HG03196 (cell line): ENCODE measurements around the gene CA9.

Source experiments
- ATAC-seq: cut with Tn5 transposase; IDR thresholded peaks from one replicate; pipeline ENCODE4 v1.9.1; 2021; ENCODE audit not compliant: unreplicated experiment

Gene CA9

DNA sequence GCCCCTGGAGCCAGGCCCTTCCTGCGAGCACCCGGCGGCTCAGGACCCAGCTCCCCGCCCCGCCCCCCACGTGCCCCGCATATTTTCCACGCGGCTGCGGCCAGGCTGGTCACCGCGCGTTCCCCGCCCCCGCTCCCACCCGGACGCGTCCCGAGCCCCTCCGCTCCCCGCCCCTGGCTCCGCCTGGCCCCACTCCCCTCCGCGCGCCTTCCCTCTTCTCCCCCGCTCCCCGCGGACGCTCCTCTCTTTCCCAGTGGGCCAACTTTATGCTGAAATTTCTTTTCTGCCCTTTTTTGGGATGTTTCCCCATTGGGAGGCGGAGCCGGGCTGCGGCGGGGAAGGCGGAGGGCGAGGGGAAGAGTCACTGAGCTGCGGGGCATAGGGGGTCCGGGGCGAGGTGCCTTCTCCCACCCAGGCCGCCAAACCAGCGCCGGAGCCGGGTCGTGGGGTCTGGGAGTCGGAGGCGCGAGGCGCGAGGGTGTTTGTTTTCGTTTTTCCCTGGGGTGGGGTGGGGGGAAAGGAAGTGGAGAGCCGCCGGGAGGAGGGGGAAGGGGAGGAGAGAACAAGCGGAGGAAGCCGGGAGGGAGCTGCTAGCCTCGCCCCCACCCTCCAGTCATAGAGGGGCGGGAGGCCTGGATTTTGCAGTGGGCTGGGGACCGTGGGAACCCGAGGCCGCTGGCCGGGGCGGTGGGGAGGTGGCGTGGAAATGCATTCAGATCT is 17.0 kb downstream of the CA9 start:
- no peak for ATAC-seq

DNA sequence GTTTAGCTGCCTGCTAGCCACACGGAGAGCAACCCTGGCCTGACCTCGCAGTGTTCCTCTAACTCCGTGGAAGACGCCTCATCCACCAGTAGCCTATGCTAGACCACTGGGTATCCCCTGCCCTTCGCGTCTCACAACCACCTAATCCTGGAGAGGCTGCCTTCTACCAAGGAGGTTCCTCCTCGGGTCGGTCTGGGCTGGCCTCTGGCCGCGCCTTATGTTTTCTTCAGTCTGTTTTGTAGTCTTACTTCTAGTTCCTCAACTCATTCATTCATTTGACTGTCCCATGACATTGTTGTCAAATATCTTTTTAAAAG is 17.6 kb downstream of the CA9 start:
- no peak for ATAC-seq

DNA sequence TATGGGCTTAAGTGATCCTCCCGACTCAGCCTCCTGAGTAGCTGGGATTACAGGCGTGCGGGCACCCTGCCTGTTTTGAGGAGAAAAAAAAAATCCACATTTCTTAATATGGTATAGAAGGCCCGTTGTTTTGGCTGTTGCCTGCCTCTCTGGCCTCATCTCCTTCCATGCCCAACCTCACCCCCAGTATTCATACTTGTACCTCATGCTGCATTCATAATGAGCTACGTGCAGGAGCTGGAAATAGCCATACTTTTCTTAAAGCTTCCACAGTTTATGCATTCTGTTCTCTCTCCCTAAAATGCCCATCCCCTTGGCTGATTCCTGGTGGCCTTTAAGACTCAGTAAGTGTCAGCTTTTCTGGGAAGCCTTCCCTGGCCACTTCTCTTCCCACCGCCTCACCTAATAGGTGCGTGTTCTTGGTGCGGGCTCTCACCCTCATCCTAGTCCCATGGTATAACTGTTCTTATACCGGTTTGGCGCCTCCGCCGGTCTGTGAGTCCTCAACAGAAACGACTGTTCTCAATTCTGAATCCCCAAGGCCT is 18.1 kb downstream of the CA9 start:
- ATAC-seq = no peak

DNA sequence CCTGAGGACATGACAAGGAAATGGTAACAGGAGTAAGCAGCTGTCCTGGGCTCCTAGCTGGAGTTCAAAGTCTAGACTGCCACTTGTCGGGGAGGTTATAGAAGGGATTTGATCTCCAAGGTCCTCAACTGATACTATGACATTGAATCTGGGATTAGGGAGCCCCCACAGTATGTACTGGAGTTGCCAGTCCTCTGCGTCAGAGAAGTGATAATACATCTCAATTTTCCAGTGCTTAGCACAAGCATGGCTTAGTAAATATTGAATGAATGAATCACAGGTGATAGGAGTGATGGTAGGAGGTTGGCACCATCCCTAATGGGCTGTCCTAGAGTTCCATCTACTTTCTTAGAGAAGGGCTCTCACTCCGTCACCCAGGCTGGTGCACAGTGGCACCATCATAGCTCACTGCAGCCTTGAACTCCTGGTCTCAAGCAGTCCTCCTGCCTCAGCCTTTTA is 22.2 kb downstream of the CA9 start:
- ATAC-seq = no peak

DNA sequence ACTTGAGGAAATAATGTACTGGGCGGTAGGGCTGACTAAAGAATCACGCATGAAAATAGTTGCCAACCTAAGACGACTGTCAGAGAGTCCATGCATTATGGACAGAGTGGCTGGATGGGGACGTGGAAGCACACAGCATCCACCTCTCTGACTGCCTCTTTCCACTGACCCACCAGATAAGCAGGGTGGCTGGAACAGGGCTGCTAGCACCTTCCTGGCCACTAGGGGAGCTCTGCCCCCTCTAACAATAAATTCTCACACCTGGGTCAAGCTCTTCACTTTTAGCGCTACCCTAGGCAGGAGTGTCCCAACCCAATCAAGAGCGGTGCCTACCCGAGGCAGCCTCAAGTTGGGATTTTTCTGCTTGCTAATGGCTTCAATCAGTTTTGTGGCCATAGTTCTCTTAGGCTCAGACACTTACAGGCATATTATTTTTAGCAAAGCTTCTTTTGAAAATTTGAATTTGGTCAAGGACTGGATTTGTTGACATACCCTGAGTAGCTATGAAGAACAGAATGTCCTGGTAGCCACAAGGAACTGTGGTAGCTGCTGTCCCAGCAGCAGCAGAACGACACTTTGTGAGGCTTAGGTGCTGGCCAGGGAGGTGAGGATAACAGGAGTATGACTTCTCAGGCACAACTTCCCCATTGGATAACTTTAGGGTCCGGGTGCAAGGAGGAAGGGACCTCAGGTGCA is 22.9 kb downstream of the CA9 start:
- ATAC-seq = peak; percentile 64

- ATAC-seq = no peak
These were observed 23.8 kb downstream of the CA9 start for GRCh38 chr9:35697486-35697885.

DNA sequence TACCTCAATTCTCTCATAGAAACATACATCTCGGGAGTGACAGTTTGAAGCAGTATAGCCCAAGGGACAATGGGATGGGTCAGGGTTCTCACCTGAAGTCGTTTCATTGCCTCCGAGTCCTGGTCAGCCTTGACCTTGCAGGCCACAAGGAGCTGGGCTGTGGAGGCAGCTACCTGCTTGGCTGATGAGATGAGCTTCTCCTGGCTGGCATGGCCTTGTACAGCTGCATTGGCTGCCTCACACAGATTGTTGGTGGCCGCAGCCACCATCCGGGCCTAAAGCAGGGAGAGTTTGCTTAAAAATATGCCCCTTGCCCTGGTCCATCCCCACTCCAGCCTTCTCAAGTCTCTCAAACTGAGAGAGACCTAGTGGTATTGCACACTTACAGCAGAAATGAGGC is 24.5 kb downstream of the CA9 start:
- no peak for ATAC-seq

DNA sequence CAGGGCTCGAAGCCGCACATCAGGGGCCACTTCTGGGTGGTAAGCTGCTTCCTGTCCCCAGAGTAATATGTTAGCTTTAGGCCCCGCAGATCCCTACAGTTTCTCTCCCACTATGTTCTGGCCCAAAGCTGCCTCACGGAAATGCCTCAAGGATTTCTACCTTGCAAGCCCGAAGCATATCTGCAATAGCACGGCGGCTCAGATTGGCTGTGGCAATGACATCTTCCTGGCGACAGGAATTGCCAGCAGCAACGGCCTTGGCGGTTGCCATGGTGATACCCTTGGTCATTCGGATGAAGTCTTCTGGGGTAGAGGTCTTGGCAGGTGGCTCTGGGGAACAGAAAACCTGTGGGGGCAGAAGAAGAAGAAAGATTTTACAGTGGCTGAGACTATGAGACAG is 26.3 kb downstream of the CA9 start:
- no peak for ATAC-seq

GRCh38 chr9:35700942-35701341 is 27.2 kb downstream of the CA9 start:
- no peak for ATAC-seq

- ATAC-seq = no peak
These were observed 29.0 kb downstream of the CA9 start for GRCh38 chr9:35702696-35703095.

DNA sequence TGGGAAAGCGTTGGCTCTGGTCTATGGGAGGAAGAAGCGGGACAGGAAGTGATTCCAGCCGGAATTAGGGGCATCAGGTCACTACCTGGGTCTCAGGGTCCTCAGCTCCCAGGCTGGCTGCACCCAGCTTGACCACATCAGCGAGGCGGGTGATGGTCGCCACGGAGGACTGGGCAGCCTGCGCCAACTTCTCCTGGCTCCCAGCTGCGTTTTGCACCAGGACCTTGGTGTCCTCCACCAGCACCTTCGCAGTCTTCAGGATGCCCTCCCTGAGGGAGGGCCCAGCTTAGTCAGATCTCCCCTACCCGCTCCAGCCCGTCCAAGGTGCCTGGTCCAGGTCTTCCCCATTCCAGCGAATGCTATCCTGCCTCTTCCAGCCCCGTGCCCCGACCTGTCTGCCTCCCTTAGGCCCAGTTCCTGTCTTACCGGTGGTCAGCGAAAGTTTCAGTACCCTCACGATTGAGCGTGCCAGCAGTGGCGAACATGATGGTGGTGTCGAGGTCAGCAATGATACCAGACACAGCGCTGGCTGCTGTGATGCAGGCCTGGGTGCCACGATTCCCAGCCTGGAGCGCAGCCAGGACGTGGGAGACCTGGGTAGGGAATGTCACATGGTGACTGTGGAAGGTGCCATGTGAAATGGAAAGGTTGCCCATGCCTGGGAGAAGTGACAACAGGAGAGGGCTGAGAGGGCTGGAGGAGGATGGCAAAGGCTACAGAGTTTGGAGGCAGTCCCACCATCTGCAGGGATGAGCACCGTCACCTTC is 30.4 kb downstream of the CA9 start:
- no peak for ATAC-seq

- ATAC-seq = no peak
These were observed 31.6 kb downstream of the CA9 start for GRCh38 chr9:35705372-35705771.

DNA sequence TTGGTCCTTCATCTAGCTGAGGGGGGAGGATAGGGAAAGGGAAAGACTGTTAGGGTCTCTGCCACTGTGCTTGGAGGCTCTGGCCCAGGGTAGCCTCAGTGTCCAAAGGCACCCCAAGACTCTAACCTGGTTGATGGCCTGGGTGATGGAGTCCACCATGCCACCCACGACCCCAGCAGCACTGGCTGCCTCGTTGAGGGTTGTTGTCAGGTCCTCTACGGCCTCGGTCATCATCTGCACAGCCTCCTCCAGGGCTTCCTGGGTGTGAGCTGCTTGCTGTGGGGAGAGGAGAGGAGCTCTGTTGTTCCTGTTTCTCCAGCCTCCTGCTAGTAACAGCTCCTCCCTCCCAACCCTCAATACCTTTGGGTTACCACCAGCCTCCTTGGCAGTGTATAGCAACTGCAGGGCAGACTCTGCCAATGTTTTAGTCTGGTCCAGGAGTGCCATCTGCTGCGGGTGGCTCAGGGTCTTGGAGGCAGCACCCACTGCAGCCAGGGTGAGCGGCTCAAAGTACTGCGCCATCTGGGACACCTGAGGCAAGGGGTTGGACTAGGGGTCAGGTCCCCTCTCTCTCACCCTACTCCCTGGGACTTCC is 32.2 kb downstream of the CA9 start:
- ATAC-seq = no peak

DNA sequence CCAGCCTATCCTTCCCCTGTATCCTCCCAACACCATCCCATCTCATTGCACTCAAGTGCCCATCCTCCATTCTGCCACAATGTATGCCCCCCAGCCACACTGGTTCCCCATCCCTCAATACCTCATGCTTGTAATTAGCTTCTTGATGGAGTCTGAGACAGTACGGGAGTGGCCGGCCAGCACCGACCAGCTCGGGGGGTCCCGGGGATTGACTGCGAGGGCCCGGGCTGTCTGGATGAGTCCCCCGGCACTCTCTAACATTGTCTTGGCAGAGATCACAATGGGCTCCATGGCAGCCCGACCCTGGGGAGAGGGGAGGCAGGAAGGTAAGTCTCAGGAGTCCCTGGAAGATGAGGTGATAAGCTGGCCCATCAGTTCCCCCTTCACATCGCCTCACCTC is 33.2 kb downstream of the CA9 start:
- ATAC-seq = no peak

DNA sequence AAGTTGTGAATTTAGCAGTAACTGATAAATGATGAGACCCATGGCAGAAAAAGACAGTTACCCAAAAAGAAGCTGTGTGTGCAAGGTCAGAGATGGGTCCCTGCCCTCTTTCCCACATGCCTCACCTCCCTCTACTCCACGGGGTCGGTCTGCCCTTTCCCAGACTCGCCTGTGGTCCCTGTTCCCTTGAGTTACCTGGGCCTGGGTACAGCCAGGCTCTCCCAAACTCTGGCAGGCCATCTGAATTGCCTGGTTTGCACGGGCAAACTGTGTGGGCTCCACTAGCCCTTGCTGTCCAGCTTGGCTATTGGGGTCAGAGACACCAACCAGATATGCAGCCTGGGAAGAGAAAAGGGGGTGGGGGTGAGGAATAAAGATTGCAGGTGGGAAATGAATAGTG is 34.4 kb downstream of the CA9 start:
- ATAC-seq = no peak

DNA sequence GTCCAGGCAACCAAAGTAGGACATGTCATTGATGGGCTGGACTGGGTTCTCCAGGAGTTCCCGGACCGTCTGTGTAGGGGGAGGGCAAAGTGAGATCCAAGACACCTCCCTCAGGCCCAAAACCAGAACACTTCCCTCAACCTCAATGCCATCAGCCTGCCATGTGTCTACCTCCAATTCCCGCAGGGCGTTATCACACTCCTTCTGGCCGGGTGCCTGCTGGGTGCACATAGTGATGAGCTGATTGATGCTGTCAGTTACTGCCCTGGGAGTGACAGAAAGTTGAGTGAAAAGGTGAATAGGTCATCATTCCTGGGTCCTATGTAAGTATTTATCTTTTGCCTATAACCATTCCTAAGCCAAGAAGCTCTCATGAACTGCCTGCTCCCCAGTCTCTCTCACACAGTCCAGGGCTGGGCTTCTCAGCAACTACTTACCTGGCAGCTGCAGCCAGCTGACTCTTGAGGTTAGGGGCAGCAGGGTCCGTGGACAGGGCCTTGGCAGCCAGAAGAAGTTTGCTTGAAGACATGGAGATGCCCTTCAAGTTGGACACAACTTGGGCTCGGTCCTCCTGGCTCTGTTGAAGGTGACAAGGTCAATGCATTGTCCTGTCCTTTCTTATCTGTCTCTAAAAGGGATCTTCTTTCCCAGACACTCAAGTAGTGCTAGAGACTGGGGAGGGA is 37.2 kb downstream of the CA9 start:
- ATAC-seq = no peak

DNA sequence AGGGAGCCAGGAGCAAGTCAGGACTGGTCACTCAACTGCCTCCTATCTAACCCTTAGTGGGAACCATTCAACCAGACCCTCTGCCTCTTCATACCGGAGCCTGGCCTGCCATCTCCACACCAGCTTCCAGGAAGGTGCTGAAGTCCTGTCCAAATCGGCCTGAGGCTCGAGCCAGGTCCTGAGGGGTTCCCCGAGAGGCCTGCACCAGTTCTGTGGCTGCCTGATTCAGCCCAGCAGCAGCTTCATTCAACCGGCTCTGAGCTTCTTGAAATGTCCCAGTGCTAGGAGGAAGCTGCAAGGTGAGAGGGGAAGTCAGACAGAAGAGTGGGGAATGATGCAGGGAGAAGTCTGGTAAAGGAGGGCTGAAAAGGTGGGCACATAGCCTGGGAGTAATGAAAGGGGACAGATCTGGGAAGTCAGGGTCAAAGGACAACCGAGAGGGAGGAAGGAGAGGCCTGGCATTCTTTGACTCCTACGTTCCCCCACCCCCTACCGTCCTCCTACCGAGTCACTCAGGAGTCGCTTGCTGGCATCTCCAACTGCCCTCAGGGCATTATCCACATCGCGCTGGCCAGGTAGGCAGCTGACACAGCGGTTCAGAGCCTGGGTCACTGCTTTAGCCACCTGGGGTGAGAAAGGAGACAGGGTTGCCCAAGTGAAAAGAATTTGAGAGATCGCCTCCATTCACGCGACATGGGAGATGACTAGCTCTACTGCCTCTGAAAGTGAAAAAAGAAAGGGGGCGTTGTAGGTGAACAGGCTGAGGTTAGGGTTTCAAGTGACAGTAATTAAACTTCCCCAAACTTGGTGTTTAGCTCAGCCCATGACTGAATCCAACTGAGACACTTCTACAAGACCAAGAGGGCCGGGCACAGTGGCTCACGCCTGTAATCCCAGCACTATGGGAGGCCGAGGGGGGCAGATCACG is 38.0 kb downstream of the CA9 start:
- ATAC-seq = no peak

- no peak for ATAC-seq
These were observed 39.2 kb downstream of the CA9 start for GRCh38 chr9:35712762-35713400.

DNA sequence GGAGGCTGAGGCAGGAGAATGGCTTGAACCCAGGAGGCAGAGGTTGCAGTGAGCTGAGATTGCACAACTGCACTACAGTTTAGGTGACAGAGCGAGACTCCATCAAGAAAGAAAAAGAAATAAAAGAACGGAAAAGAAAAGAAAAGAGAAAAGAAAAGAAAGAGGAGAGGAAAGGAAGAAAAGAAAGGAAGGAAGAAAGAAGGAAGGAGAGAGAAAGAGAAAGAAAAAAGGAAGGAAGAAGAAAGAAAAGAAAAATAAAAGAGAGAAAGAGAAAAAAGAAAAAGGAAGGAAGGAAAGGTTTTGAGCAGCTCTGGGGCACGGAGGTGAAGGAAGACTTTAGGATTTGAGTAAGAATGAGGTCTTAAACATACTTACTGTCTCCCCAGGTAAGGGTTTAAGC is 39.9 kb downstream of the CA9 start:
- ATAC-seq = no peak
